Ascending aorta (tissue), 2 donors: Measurements from ENCODE around the gene HSD17B13. TPM values are rescaled to one million over a fixed set of nuclear protein-coding genes. Genes with fewer than 3 reads are reported as not detected.
"Not testable (repeated sequence)": the region's sequence is repeated elsewhere in the genome, so short reads cannot be mapped to it uniquely, and the experiment has no call there.

Source experiments
- DNase-seq, 2 donors: peaks; one replicate each; pipeline ENCODE4 v3.0.0-alpha.2; 2019; ENCODE audit warnings: low spot score in 2 of 2
- H3K27ac ChIP-seq, 2 donors: fragments of 200-600 bp; sonication (generic); one replicate each; pipeline ENCODE4 v1.5.1; 2016 to 2017; ENCODE audit warnings: mild to moderate bottlenecking in 1 of 2
- H3K27me3 ChIP-seq: fragments of 200-600 bp; sonication (generic); one replicate; pipeline ENCODE4 v1.5.1; 2017
- H3K36me3 ChIP-seq, 2 donors: fragments of 200-600 bp; sonication (generic); one replicate each; pipeline ENCODE4 v1.5.1; 2016
- H3K4me1 ChIP-seq, 2 donors: fragments of 200-600 bp; sonication (generic); one replicate each; pipeline ENCODE4 v1.5.1; 2016 to 2017; ENCODE audit warnings: mild to moderate bottlenecking in 1 of 2
- H3K4me3 ChIP-seq, 2 donors: fragments of 200-600 bp; sonication (generic); one replicate each; pipeline ENCODE4 v1.5.1; 2016 to 2017; ENCODE audit warnings: mild to moderate bottlenecking in 1 of 2
- H3K9me3 ChIP-seq, 2 donors: fragments of 200-600 bp; sonication (generic); one replicate each; pipeline ENCODE4 v1.5.1; 2016
- intact Hi-C: fragments of 100-400 bp; cut with DNase I; formaldehyde crosslinking; loops from one replicate; pipeline ENCODE4 v1.15.1; 2023
- total RNA-seq: library from RNA; depleted of rRNA; stranded (reverse); fragments of >200 nt; gene quantifications from one replicate; pipeline ENCODE4 v1.1.0, GENCODE V29; 2016
- TF ChIP-seq, protein P1 (sequence below), 3 experiments: fragments of 200-600 bp in 2 of 3; fragments of 450-650 bp in 1 of 3; sonication (generic) in 2 of 3; IDR thresholded peaks; one replicate each; pipeline ENCODE4 v1.5.1; 2016 to 2019; ENCODE audit warnings: antibody characterized with exemption in 3 of 3, mild to moderate bottlenecking in 1 of 3, moderate library complexity in 1 of 3

The HSD17B13 gene
- total RNA-seq, 1 donor from 2014 or later: not detected

DNA sequence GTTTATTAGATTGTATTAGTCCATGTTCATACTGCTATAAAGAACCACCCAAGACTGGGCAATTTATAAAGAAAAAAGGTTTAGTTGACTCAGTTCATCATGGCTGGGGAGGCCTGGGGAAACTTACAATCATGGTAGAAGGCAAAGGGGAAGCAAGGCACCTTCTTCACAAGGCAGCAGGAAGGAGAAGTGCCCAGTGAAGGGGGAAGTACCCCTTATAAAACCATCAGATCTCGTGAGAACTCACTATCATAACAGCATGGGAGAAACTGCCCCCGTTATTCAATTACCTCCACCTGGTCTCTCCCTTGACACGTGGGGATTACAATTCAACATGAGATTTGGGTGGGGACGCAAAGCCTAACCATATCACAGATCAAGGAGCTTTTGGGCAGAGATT lies 8.1 kb upstream of the HSD17B13 start:
- H3K27ac ChIP-seq: no peak overlapping the region
- H3K4me3 ChIP-seq: no peak overlapping the region
- H3K27me3 ChIP-seq: no peaks in the 10 kb centered on the region
- TF ChIP-seq, protein P1, sequence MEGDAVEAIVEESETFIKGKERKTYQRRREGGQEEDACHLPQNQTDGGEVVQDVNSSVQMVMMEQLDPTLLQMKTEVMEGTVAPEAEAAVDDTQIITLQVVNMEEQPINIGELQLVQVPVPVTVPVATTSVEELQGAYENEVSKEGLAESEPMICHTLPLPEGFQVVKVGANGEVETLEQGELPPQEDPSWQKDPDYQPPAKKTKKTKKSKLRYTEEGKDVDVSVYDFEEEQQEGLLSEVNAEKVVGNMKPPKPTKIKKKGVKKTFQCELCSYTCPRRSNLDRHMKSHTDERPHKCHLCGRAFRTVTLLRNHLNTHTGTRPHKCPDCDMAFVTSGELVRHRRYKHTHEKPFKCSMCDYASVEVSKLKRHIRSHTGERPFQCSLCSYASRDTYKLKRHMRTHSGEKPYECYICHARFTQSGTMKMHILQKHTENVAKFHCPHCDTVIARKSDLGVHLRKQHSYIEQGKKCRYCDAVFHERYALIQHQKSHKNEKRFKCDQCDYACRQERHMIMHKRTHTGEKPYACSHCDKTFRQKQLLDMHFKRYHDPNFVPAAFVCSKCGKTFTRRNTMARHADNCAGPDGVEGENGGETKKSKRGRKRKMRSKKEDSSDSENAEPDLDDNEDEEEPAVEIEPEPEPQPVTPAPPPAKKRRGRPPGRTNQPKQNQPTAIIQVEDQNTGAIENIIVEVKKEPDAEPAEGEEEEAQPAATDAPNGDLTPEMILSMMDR (IDR thresholded peaks at IDR 0.05): no peak
- no peaks in the 10 kb centered on the region for H3K4me1 ChIP-seq
- no peak for DNase-seq
- peaks cover 5 to 17% of the 10 kb centered on the region in 2 donors for H3K9me3 ChIP-seq
- peaks cover 0 to 19% of the 10 kb centered on the region in 2 donors for H3K36me3 ChIP-seq
- intact Hi-C loops: no loop called here

DNA sequence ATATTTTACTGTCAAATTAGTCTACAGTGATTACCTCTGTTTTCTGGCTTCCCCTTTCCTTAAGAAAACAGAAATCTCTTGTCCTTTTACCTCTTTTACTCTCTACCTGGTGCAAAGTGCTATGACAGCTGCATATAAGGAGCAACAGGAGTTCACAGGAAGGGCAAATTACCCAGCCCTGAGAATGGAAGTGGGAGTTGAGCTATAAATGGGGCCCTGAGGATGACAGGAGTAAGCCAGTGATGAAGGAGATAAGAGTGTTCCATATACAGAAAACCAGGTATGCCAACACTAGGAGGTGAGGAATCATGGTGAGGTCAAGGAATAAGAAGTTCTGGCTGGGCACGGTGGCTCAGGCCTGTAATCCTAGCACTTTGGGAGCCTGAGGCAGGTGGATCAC lies 4.5 kb upstream of the HSD17B13 start:
- DNase-seq: no peak
- Histone ChIP-seq H3K4me3 (no peak overlapping the region), H3K27me3 (no peaks in the 10 kb centered on the region), H3K27ac (no peak overlapping the region), H3K36me3 (no peaks in the 10 kb centered on the region), H3K4me1 (no peaks in the 10 kb centered on the region), H3K9me3 (no peaks in the 10 kb centered on the region)
- TF ChIP-seq, protein P1 (IDR thresholded peaks at IDR 0.05): no peak
- intact Hi-C loops: no loop called here

DNA sequence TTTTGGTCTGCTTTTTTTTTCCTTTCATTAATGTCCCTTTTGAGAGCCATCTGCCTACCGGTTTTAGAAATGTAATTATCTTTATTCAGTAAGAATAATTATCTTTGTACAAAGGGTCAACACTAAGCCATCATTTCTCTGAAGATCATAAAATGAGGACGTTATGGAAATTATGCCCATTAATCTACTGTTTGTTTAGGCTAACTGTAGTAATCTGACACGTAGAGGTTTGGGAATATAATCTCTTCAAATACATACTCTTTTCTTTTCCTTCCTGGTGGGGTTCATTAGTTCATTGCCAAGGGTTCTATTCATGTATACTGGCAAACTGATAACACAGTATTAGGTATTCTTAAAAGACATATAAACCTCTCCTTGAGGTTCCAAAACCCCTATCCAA lies 3.8 kb upstream of the HSD17B13 start:
- intact Hi-C loops: no loop called here
- no peak overlapping the region for H3K4me3 ChIP-seq
- no peaks in the 10 kb centered on the region for H3K36me3 ChIP-seq
- no peak for DNase-seq
- TF ChIP-seq, protein P1 (IDR thresholded peaks at IDR 0.05): no peak
- H3K9me3 ChIP-seq: no peaks in the 10 kb centered on the region
- no peak overlapping the region for H3K27ac ChIP-seq
- H3K4me1 ChIP-seq: no peaks in the 10 kb centered on the region
- no peaks in the 10 kb centered on the region for H3K27me3 ChIP-seq

DNA sequence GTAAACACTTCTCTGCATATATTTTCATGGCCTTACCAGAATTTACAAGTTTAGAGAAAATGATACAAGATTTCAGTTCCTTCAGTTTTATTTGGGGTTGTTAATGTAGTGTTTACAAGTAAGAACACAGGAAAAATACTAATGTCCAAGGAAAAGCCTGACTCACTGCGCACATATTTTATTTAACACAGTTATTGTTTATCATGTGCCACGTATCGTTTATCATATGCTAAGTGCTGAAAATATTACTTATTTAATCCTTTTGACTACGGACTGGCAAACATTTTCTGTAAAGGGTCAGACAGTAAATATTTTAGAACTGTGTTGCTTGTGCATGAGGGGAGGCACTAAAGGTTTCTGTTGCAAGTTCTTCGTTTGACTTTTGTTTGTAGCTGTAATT lies 794 bp downstream of the HSD17B13 start:
- DNase-seq: no peak
- intact Hi-C loops: no loop called here
- Histone ChIP-seq H3K36me3 (no peaks in the 10 kb centered on the region), H3K27ac (no peak overlapping the region), H3K9me3 (no peaks in the 10 kb centered on the region), H3K4me3 (no peak overlapping the region), H3K27me3 (no peaks in the 10 kb centered on the region), H3K4me1 (no peaks in the 10 kb centered on the region)
- TF ChIP-seq, protein P1 (IDR thresholded peaks at IDR 0.05): no peak

DNA sequence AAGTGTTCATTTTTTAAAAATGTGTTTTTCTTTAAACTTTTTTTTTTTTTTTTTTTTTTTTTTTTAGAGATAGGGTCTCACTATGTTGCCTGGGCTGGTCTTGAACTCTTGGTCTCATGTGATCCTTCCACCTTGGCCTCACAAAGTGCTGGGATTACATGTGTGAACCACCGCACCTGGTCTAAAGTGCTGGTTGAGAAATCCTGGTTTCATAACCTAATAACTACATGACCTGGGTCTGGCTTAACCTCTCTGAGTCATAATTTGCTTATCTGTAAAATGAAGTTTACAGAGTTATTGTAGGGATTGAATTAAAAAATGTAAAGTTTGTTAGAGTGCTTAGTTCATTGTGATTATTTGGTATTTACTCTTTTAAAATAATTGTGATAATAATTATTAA lies 5.2 kb downstream of the HSD17B13 start:
- intact Hi-C loops: no loop called here
- Histone ChIP-seq H3K4me1 (no peaks in the 10 kb centered on the region), H3K4me3 (no peak overlapping the region), H3K27me3 (no peaks in the 10 kb centered on the region), H3K9me3 (no peaks in the 10 kb centered on the region), H3K36me3 (no peaks in the 10 kb centered on the region), H3K27ac (no peak overlapping the region)
- DNase-seq: no peak
- TF ChIP-seq, protein P1 (IDR thresholded peaks at IDR 0.05): no peak

DNA sequence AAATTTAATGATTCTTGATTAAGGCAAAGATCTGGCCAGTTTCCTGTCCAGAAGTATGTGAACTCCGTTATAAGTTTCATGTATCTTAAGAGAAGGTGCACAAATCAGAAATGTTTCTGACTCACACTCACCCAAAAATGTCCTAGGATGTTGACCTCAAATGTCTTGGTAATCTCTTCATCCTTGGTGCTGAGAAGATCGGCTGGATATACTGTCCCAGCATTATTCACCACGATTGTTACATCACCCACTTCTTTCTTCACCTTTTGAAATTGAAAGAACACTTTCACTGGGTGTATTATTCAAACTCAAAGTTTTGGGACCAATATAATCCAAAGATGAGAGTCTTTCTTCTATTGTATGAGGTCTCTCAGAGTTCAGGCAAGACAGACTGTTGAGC lies 5.7 kb downstream of the HSD17B13 start:
- H3K4me1 ChIP-seq: no peaks in the 10 kb centered on the region
- no peak for DNase-seq
- no peaks in the 10 kb centered on the region for H3K9me3 ChIP-seq
- TF ChIP-seq, protein P1 (IDR thresholded peaks at IDR 0.05): no peak
- H3K36me3 ChIP-seq: no peaks in the 10 kb centered on the region
- H3K4me3 ChIP-seq: no peak overlapping the region
- H3K27me3 ChIP-seq: no peaks in the 10 kb centered on the region
- intact Hi-C loops: no loop called here
- H3K27ac ChIP-seq: no peak overlapping the region

DNA sequence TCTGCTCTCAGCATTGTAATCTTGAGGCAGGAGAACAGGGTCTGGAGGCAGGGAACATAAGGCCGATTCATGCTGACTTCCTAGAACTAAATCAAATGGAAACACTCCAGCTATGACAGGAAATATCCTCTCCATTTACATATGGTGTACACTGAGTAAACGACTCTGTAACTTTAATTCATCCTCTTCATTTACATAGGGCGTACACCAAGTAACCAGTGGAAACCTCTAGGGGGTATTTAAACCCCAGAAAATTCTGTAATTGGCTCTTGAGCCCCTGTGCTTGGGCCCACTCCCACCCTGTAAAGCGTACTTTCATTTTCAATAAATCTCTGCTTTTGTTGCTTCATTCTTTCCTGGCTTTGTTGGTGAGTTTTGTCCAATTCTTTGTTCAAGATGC lies 7.7 kb downstream of the HSD17B13 start:
- DNase-seq, H3K27ac ChIP-seq: not testable (repeated sequence)

More for the DNA sequence above, 7.7 kb downstream of the HSD17B13 start:
- intact Hi-C loops, H3K36me3 ChIP-seq, H3K9me3 ChIP-seq, H3K27me3 ChIP-seq, H3K4me1 ChIP-seq, H3K4me3 ChIP-seq: not testable (repeated sequence)
